WTC11 (cell line): Measurements from ENCODE around the gene AGXT.

Experiments
- CTCF ChIP-seq: fragments of 200-600 bp; IDR thresholded peaks from 2 replicates; pipeline ENCODE4 v1.8.0; 2022; ENCODE audit warnings: antibody characterized with exemption
- ETV6 ChIP-seq: sonication (generic); formaldehyde crosslinking; IDR thresholded peaks from 2 replicates; pipeline ENCODE4 v1.8.1; 2022; ENCODE audit warnings: mild to moderate bottlenecking, missing genetic modification reagents
- FOXJ3 ChIP-seq: sonication (generic); formaldehyde crosslinking; IDR thresholded peaks from 2 replicates; pipeline ENCODE4 v1.9.0; 2021; ENCODE audit warnings: missing genetic modification reagents, mild to moderate bottlenecking, borderline replicate concordance
- IRF1 ChIP-seq: sonication (generic); formaldehyde crosslinking; IDR thresholded peaks from 2 replicates; pipeline ENCODE4 v1.8.0; 2023; ENCODE audit warnings: missing genetic modification reagents
- MAX ChIP-seq: sonication (generic); formaldehyde crosslinking; IDR thresholded peaks from 2 replicates; pipeline ENCODE4 v1.8.0; 2022; ENCODE audit warnings: mild to moderate bottlenecking, missing genetic modification reagents
- NR2C2 ChIP-seq: sonication (generic); formaldehyde crosslinking; IDR thresholded peaks from 2 replicates; pipeline ENCODE4 v1.8.0; 2022; ENCODE audit warnings: mild to moderate bottlenecking, missing genetic modification reagents
- SMAD3 ChIP-seq: sonication (generic); formaldehyde crosslinking; IDR thresholded peaks from 2 replicates; pipeline ENCODE4 v1.8.0; 2022; ENCODE audit warnings: missing genetic modification reagents, mild to moderate bottlenecking, borderline replicate concordance
- SP1 ChIP-seq: sonication (generic); formaldehyde crosslinking; conservative IDR thresholded peaks from 2 replicates; pipeline ENCODE4 v1.8.1; 2022; ENCODE audit warnings: missing genetic modification reagents
- ZNF396 ChIP-seq: fragments of 250-450 bp; sonication (Bioruptor Pico); IDR thresholded peaks from 2 replicates; pipeline ENCODE4 v1.8.0; 2021; ENCODE audit warnings: mild to moderate bottlenecking, moderate library complexity, borderline replicate concordance

GRCh38 chr2:240901986-240902614 lies 33.5 kb downstream of the AGXT start:
- no peak for TF ChIP-seq MAX
- TF ChIP-seq NR2C2 (CRISPR knock-in tag) = no peak
- no peak for TF ChIP-seq IRF1 (CRISPR knock-in tag)
- no peak for TF ChIP-seq CTCF
- TF ChIP-seq FOXJ3 (CRISPR knock-in tag) = no peak
- TF ChIP-seq ZNF396 (CRISPR knock-in tag) = no peak
- no peak for TF ChIP-seq ETV6 (CRISPR knock-in tag)
- TF ChIP-seq SMAD3 = no peak
- no peak for TF ChIP-seq SP1 (CRISPR knock-in tag)
